K562 (cell line): ENCODE measurements around the gene ZCCHC4. TPM values are rescaled to one million over a fixed set of nuclear protein-coding genes. Genes with fewer than 3 reads are reported as not detected.

ENCODE experiments used
- COPS2 ChIP-seq: fragments of 450-650 bp; conservative IDR thresholded peaks from 2 replicates; pipeline ENCODE4 v1.6.1; 2016; ENCODE audit warnings: mild to moderate bottlenecking, moderate library complexity
- MAFF ChIP-seq: IDR thresholded peaks from 2 replicates; pipeline ENCODE4 v1.6.1; 2012; ENCODE audit warnings: low read length, improper control_type of control experiment
- MAFK ChIP-seq: IDR thresholded peaks from 2 replicates; pipeline ENCODE4 v1.6.1; 2011; ENCODE audit warnings: low read length, improper control_type of control experiment
- SMARCC2 ChIP-seq: fragments of 450-650 bp; IDR thresholded peaks from 2 replicates; pipeline ENCODE4 v1.6.1; 2017; ENCODE audit warnings: antibody characterized with exemption, moderate library complexity, mild to moderate bottlenecking, low read depth
- SREBF1 ChIP-seq: fragments of 150-350 bp; IDR thresholded peaks from 2 replicates; pipeline ENCODE4 v1.6.1; 2014; ENCODE audit warnings: antibody characterized with exemption, low read depth, low read length, borderline replicate concordance
- ZC3H8 ChIP-seq: fragments of 450-650 bp; IDR thresholded peaks from 2 replicates; pipeline ENCODE4 v1.6.1; 2017
- ZKSCAN1 ChIP-seq: fragments of 150-350 bp; IDR thresholded peaks from 2 replicates; pipeline ENCODE4 v1.6.1; 2016; ENCODE audit warnings: low read depth, low read length
- polyA plus RNA-seq, 8 experiments: library from polyadenylated mRNA; depleted of rRNA in 4 of 8; stranded (reverse) in 5 of 8; unstranded in 3 of 8; fragments of >200 nt; fragmentation: Nextera tagmentation in 2 of 8; fragmentation: Illumina TruSeq in 1 of 8; extraction: Ambion mirVana in 2 of 8; extraction: Trizol in 1 of 8; gene quantifications; 2 replicates each; pipeline versions ENCODE4 v1.2.1 to v1.2.3, GENCODE V29; 2011 to 2014; ENCODE audit warnings: inconsistent platforms in 1 of 8, missing spikeins in 1 of 8
- total RNA-seq, 7 experiments: library from RNA; depleted of rRNA in 6 of 7; stranded (reverse); fragments of >200 nt in 6 of 7; fragmentation: Illumina TruSeq in 2 of 7; extraction: Trizol in 2 of 7; gene quantifications; 2 replicates each; pipeline versions ENCODE4 v1.2.1 to v1.2.3, GENCODE V29; 2011 to 2021; ENCODE audit warnings: low replicate concordance in 1 of 7
- TF ChIP-seq, protein P1 (sequence below): fragments of 250-450 bp; sonication (Bioruptor Pico); IDR thresholded peaks from 2 replicates; pipeline ENCODE4 v1.4.0; 2020
- TF ChIP-seq, protein P2 (sequence below): fragments of 250-450 bp; sonication (Bioruptor Pico); IDR thresholded peaks from 2 replicates; pipeline ENCODE4 v1.5.0; 2021; ENCODE audit warnings: mild to moderate bottlenecking, borderline replicate concordance

ZCCHC4 gene
- total and polyA plus RNA-seq, 9 of the 15 experiments (the other 6 are each of a cell fraction or from before 2014, with no cell fraction given), result 5.3 to 26.1 (median 15.2) TPM

DNA sequence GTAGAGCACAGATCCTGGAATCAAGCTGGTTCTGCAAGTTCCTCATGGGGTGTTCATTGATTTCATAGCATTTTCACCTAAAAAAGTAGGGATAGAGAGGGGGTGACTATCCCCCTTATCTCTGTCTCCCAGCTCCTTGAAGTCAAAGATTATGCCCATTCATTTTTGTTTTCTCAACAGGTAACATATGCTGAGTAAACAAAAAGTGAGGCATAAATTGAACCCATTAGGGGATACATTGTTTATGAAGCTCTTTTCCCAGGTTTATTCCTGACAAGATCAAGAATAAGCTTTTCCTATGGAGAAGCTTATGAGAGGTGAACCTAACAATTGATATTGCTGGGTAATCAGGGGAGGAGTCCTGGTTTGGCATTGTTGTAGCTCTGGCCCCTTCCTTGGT is 55.3 kb downstream of the ZCCHC4 start (continued):
- TF ChIP-seq, protein P1, sequence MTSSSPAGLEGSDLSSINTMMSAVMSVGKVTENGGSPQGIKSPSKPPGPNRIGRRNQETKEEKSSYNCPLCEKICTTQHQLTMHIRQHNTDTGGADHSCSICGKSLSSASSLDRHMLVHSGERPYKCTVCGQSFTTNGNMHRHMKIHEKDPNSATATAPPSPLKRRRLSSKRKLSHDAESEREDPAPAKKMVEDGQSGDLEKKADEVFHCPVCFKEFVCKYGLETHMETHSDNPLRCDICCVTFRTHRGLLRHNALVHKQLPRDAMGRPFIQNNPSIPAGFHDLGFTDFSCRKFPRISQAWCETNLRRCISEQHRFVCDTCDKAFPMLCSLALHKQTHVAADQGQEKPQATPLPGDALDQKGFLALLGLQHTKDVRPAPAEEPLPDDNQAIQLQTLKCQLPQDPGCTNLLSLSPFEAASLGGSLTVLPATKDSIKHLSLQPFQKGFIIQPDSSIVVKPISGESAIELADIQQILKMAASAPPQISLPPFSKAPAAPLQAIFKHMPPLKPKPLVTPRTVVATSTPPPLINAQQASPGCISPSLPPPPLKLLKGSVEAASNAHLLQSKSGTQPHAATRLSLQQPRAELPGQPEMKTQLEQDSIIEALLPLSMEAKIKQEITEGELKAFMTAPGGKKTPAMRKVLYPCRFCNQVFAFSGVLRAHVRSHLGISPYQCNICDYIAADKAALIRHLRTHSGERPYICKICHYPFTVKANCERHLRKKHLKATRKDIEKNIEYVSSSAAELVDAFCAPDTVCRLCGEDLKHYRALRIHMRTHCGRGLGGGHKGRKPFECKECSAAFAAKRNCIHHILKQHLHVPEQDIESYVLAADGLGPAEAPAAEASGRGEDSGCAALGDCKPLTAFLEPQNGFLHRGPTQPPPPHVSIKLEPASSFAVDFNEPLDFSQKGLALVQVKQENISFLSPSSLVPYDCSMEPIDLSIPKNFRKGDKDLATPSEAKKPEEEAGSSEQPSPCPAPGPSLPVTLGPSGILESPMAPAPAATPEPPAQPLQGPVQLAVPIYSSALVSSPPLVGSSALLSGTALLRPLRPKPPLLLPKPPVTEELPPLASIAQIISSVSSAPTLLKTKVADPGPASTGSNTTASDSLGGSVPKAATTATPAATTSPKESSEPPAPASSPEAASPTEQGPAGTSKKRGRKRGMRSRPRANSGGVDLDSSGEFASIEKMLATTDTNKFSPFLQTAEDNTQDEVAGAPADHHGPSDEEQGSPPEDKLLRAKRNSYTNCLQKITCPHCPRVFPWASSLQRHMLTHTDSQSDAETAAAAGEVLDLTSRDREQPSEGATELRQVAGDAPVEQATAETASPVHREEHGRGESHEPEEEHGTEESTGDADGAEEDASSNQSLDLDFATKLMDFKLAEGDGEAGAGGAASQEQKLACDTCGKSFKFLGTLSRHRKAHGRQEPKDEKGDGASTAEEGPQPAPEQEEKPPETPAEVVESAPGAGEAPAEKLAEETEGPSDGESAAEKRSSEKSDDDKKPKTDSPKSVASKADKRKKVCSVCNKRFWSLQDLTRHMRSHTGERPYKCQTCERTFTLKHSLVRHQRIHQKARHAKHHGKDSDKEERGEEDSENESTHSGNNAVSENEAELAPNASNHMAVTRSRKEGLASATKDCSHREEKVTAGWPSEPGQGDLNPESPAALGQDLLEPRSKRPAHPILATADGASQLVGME (CRISPR knock-in tag), result no peak
- TF ChIP-seq, protein P2, sequence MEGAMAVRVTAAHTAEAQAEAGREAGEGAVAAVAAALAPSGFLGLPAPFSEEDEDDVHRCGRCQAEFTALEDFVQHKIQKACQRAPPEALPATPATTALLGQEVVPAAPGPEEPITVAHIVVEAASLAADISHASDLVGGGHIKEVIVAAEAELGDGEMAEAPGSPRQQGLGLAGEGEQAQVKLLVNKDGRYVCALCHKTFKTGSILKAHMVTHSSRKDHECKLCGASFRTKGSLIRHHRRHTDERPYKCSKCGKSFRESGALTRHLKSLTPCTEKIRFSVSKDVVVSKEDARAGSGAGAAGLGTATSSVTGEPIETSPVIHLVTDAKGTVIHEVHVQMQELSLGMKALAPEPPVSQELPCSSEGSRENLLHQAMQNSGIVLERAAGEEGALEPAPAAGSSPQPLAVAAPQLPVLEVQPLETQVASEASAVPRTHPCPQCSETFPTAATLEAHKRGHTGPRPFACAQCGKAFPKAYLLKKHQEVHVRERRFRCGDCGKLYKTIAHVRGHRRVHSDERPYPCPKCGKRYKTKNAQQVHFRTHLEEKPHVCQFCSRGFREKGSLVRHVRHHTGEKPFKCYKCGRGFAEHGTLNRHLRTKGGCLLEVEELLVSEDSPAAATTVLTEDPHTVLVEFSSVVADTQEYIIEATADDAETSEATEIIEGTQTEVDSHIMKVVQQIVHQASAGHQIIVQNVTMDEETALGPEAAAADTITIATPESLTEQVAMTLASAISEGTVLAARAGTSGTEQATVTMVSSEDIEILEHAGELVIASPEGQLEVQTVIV (CRISPR knock-in tag), result no peak
- TF ChIP-seq SMARCC2 (no peak), MAFK (peak; percentile 45; the same call in 1 of the 2 replicates), ZKSCAN1 (no peak), ZC3H8 (no peak), MAFF (peak; percentile 74), SREBF1 (no peak), COPS2 (no peak)
- TF ChIP-seq, all 486 proteins: peak for 5
